Measurements from ENCODE around the gene DUSP10.

DUSP10 gene

GRCh38 chr1:221724931-221725605 is 16.8 kb downstream of the DUSP10 start:
- Histone ChIP-seq H3K4me3 (ENCODE audit: low read depth in 1 of 2, low read length in 1 of 2) (no peak overlapping the region), H3K36me3 (no peaks in the 10 kb centered on the region), H3K9me3 (no peaks in the 10 kb centered on the region), H3K27ac (peak overlapping the region; percentile 63), H3K4me1 (ENCODE audit: control insufficient read depth in 1 of 2, insufficient read depth in 1 of 2, low read depth in 1 of 2, low read length in 1 of 2) (peaks cover 10 to 14% of the 10 kb centered on the region in 2 experiments), H3K27me3 (no peaks in the 10 kb centered on the region)
- TF ChIP-seq CTCF (IDR thresholded peaks at IDR 0.05): no peak

GRCh38 chr1:221723848-221724236 is 18.0 kb downstream of the DUSP10 start:
- Histone ChIP-seq H3K4me3 (ENCODE audit: low read depth in 1 of 2, low read length in 1 of 2) (no peak overlapping the region), H3K27ac (no peak overlapping the region), H3K27me3 (no peaks in the 10 kb centered on the region), H3K36me3 (no peaks in the 10 kb centered on the region), H3K4me1 (ENCODE audit: control insufficient read depth in 1 of 2, insufficient read depth in 1 of 2, low read depth in 1 of 2, low read length in 1 of 2) (peaks cover 10 to 14% of the 10 kb centered on the region in 2 experiments), H3K9me3 (no peaks in the 10 kb centered on the region)
- TF ChIP-seq CTCF (IDR thresholded peaks at IDR 0.05): no peak

- TF ChIP-seq CTCF (IDR thresholded peaks at IDR 0.05): no peak
Measured at GRCh38 chr1:221723018-221723847, 18.7 kb downstream of the DUSP10 start.

GRCh38 chr1:221722254-221723017 is 19.5 kb downstream of the DUSP10 start:
- Histone ChIP-seq H3K27ac (no peak overlapping the region), H3K4me1 (ENCODE audit: control insufficient read depth in 1 of 2, insufficient read depth in 1 of 2, low read depth in 1 of 2, low read length in 1 of 2) (peaks cover 10 to 14% of the 10 kb centered on the region in 2 experiments), H3K9me3 (no peaks in the 10 kb centered on the region), H3K27me3 (no peaks in the 10 kb centered on the region), H3K4me3 (ENCODE audit: low read depth in 1 of 2, low read length in 1 of 2) (no peak overlapping the region), H3K36me3 (no peaks in the 10 kb centered on the region)
- TF ChIP-seq CTCF (IDR thresholded peaks at IDR 0.05): no peak

More at GRCh38 chr1:221723018-221723847, 18.7 kb downstream of the DUSP10 start:
- H3K4me3 ChIP-seq (ENCODE audit: low read depth in 1 of 2, low read length in 1 of 2): no peak overlapping the region
- H3K4me1 ChIP-seq (ENCODE audit: control insufficient read depth in 1 of 2, insufficient read depth in 1 of 2, low read depth in 1 of 2, low read length in 1 of 2): peaks cover 10 to 14% of the 10 kb centered on the region in 2 experiments
- no peak overlapping the region for H3K27ac ChIP-seq
- no peaks in the 10 kb centered on the region for H3K9me3 ChIP-seq
- no peaks in the 10 kb centered on the region for H3K36me3 ChIP-seq
- no peaks in the 10 kb centered on the region for H3K27me3 ChIP-seq

- Histone ChIP-seq H3K36me3 (no peaks in the 10 kb centered on the region), H3K4me3 (ENCODE audit: low read depth in 1 of 2, low read length in 1 of 2) (no peak overlapping the region), H3K4me1 (ENCODE audit: control insufficient read depth in 1 of 2, insufficient read depth in 1 of 2, low read depth in 1 of 2, low read length in 1 of 2) (peaks cover 2 to 5% of the 10 kb centered on the region in 2 experiments), H3K27me3 (no peaks in the 10 kb centered on the region), H3K27ac (no peak overlapping the region), H3K9me3 (no peaks in the 10 kb centered on the region)
- TF ChIP-seq CTCF (IDR thresholded peaks at IDR 0.05): no peak
Measured at GRCh38 chr1:221720545-221720944, 21.3 kb downstream of the DUSP10 start.
